GM12875 (cell line): Measurements from ENCODE around the gene OR8G1.
"Not testable (repeated sequence)": the region's sequence is repeated elsewhere in the genome, so short reads cannot be mapped to it uniquely, and the experiment has no call there.

Experiments used
- H3K4me3 ChIP-seq: one replicate; pipeline ENCODE4 v1.5.1; 2011; ENCODE audit warnings: low read depth, low read length, control low read depth
- CTCF ChIP-seq: IDR thresholded peaks from 2 replicates; pipeline ENCODE4 v1.5.1; 2011; ENCODE audit warnings: low read depth, mild to moderate bottlenecking, control low read depth, inconsistent platforms, low read length, moderate library complexity, borderline replicate concordance; ENCODE audit not compliant: insufficient read depth

The OR8G1 gene

GRCh38 chr11:124211321-124211720, 29.6 kb upstream of the OR8G1 start:
- TF ChIP-seq CTCF: no peak
- H3K4me3 ChIP-seq: no peak overlapping the region

- no peak for TF ChIP-seq CTCF
- H3K4me3 ChIP-seq: no peak overlapping the region
Observed at GRCh38 chr11:124214027-124214426, 26.9 kb upstream of the OR8G1 start.

- no peak for TF ChIP-seq CTCF
- H3K4me3 ChIP-seq: no peak overlapping the region
Observed at GRCh38 chr11:124219126-124219525, 21.8 kb upstream of the OR8G1 start.

GRCh38 chr11:124222407-124222806, 18.5 kb upstream of the OR8G1 start:
- H3K4me3 ChIP-seq: no peak overlapping the region
- TF ChIP-seq CTCF: no peak

- H3K4me3 ChIP-seq: not testable (repeated sequence)
Observed at GRCh38 chr11:124224618-124225423, 16.1 kb upstream of the OR8G1 start.

- no peak overlapping the region for H3K4me3 ChIP-seq
- TF ChIP-seq CTCF: no peak
Observed at GRCh38 chr11:124225471-124225870, 15.4 kb upstream of the OR8G1 start.

- H3K4me3 ChIP-seq: no peak overlapping the region
- TF ChIP-seq CTCF: no peak
Observed at GRCh38 chr11:124233376-124233775, 7.5 kb upstream of the OR8G1 start.

GRCh38 chr11:124238512-124238911, 2.4 kb upstream of the OR8G1 start:
- TF ChIP-seq CTCF: no peak
- H3K4me3 ChIP-seq: no peak overlapping the region

GRCh38 chr11:124249869-124250268, 9.0 kb downstream of the OR8G1 start:
- not testable (repeated sequence) for H3K4me3 ChIP-seq
